PC-3 (cell line): ENCODE measurements around the gene PLOD2. TPM values are rescaled to one million over a fixed set of nuclear protein-coding genes. Genes with fewer than 3 reads are reported as not detected.

Experiments
- ATAC-seq: fragments of 200-7000 bp; cut with Tn5 transposase; 2 replicates; pipeline ENCODE4 v1.9.1; 2020; ENCODE audit warnings: mild to moderate bottlenecking, moderate library complexity
- BruUV-seq: library from RNA; stranded (reverse); fragments of 400-500 nt; replicated peaks from 2 replicates; lab custom pipeline; 2021; lab: Mats Ljungman, UMichigan
- CTCF ChIA-PET: fragments of 300-600 bp; sonication (Branson Sonifier 250); formaldehyde crosslinking; loops from one replicate; lab custom pipeline; 2022; ENCODE audit warnings: antibody characterized with exemption; lab: Charles Lee
- POLR2A ChIA-PET: fragments of 300-600 bp; sonication (Branson Sonifier 250); formaldehyde crosslinking; loops from one replicate; lab custom pipeline; 2022; ENCODE audit warnings: antibody characterized with exemption; ENCODE audit not compliant: unreplicated experiment; lab: Charles Lee
- DNase-seq: peaks from one replicate; pipeline ENCODE4 v3.0.0-alpha.2; 2015
- H2AFZ ChIP-seq: fragments of 300-600 bp; sonication (generic); 2 replicates; pipeline ENCODE4 v1.6.0; 2016; ENCODE audit warnings: antibody characterized with exemption, low read length
- H3F3A ChIP-seq: fragments of 300-600 bp; sonication (generic); one replicate; pipeline ENCODE4 v1.6.0; 2017; ENCODE audit warnings: antibody characterized with exemption, low read length, control low read depth, mild to moderate bottlenecking; ENCODE audit not compliant: unreplicated experiment
- H3K27ac ChIP-seq: fragments of 300-600 bp; sonication (generic); 2 replicates; pipeline ENCODE4 v1.5.1; 2016; ENCODE audit warnings: mild to moderate bottlenecking, low read length
- H3K27me3 ChIP-seq: fragments of 300-600 bp; sonication (generic); 2 replicates; pipeline ENCODE4 v1.6.1; 2016; ENCODE audit warnings: low read length, mixed read lengths
- H3K36me3 ChIP-seq: fragments of 300-600 bp; sonication (generic); 2 replicates; pipeline ENCODE4 v1.6.1; 2016; ENCODE audit warnings: low read depth, mixed run types, low read length, mixed read lengths
- H3K4me1 ChIP-seq: fragments of 300-600 bp; sonication (generic); 2 replicates; pipeline ENCODE4 v1.5.1; 2016; ENCODE audit warnings: low read length; ENCODE audit not compliant: insufficient read depth
- H3K4me2 ChIP-seq: fragments of 300-600 bp; sonication (generic); 2 replicates; pipeline ENCODE4 v1.6.0; 2016; ENCODE audit warnings: low read length
- H3K4me3 ChIP-seq: fragments of 300-600 bp; sonication (generic); 2 replicates; pipeline ENCODE4 v1.5.1; 2016; ENCODE audit warnings: mild to moderate bottlenecking, low read length, mixed read lengths
- H3K79me2 ChIP-seq: fragments of 300-600 bp; sonication (generic); 2 replicates; pipeline ENCODE4 v1.6.1; 2017; ENCODE audit warnings: low read length, mixed read lengths
- H3K9ac ChIP-seq: fragments of 300-600 bp; sonication (generic); 2 replicates; pipeline ENCODE4 v1.6.0; 2016; ENCODE audit warnings: mild to moderate bottlenecking, low read length
- H3K9me2 ChIP-seq: fragments of 300-600 bp; sonication (generic); replicated peaks from 2 replicates; pipeline ENCODE4 v1.6.1; 2016; ENCODE audit warnings: mixed run types, low read length, mixed read lengths
- H3K9me3 ChIP-seq: fragments of 300-600 bp; sonication (generic); 2 replicates; pipeline ENCODE4 v1.6.1; 2016; ENCODE audit warnings: low read length, mixed read lengths
- H4K20me1 ChIP-seq: fragments of 300-600 bp; sonication (generic); 2 replicates; pipeline ENCODE4 v1.6.1; 2016; ENCODE audit warnings: low read length, mixed read lengths
- CTCF ChIP-seq: fragments of 300-600 bp; sonication (generic); conservative IDR thresholded peaks from 2 replicates; pipeline ENCODE4 v1.5.1; 2017; ENCODE audit warnings: antibody characterized with exemption, low read depth, mild to moderate bottlenecking, low read length
- EZH2 ChIP-seq: fragments of 300-600 bp; sonication (generic); IDR thresholded peaks from one replicate; pipeline ENCODE4 v1.6.1; 2017; ENCODE audit warnings: antibody characterized with exemption, mild to moderate bottlenecking, low read length; ENCODE audit not compliant: unreplicated experiment
- EZH2phosphoT487 ChIP-seq: fragments of 300-600 bp; sonication (generic); IDR thresholded peaks from 2 replicates; pipeline ENCODE4 v1.6.1; 2018; ENCODE audit warnings: mild to moderate bottlenecking, antibody characterized with exemption, low read length, borderline replicate concordance
- intact Hi-C: fragments of 100-400 bp; cut with micrococcal nuclease; formaldehyde crosslinking; loops from 2 replicates; pipeline ENCODE4 v1.9.0; 2023
- total RNA-seq: library from RNA; depleted of rRNA; stranded (reverse); fragments of >200 nt; gene quantifications from 2 replicates; pipeline ENCODE4 v1.2.3, GENCODE V29; 2014

PLOD2 gene
- total RNA-seq, 1 experiment from 2014 or later: 76.1 TPM

- H3K9me3 ChIP-seq: no peaks in the 10 kb centered on the region
- no peak for ATAC-seq
Measured at GRCh38 chr3:146085678-146086077, 75.3 kb downstream of the PLOD2 start.

DNA sequence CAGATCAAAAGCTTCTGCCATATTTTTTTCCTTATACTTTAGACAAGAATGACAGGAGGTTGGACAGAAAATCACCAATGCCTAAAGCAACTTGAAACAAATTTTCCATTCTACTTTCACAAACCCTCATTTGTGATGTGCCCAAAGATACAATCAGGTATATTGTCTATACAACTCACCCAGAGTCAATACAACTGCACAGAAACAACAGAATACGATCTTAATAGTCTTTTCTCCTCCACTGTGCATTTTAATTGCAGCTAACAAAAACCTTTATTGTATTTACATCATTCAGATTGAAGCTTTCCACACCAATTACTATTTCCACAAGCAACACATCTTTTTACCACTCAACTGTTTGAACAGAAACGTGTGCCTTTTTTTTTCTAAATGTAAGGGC is 80.4 kb downstream of the PLOD2 start:
- Histone ChIP-seq H4K20me1 (no peaks in the 10 kb centered on the region; the same call in 1 of the 2 replicates), H3F3A (no peaks in the 10 kb centered on the region), H3K27ac (no peak overlapping the region), H3K9me2 (no peaks in the 10 kb centered on the region), H3K36me3 (peaks cover 22% of the 10 kb centered on the region), H3K4me2 (no peak overlapping the region), H3K9ac (no peak overlapping the region), H3K79me2 (no peaks in the 10 kb centered on the region), H3K9me3 (no peaks in the 10 kb centered on the region), H3K27me3 (no peaks in the 10 kb centered on the region), H3K4me3 (no peak overlapping the region), H3K4me1 (peaks cover 30% of the 10 kb centered on the region), H2AFZ (no peak overlapping the region)
- no peak for TF ChIP-seq CTCF
- TF ChIP-seq EZH2phosphoT487: no peak
- no peak for TF ChIP-seq EZH2
- intact Hi-C loops: no loop called here
- ATAC-seq: no peak
- POLR2A ChIA-PET: interaction anchor here (0.7 kb wide), 1 partner anchor 289 kb away, joined by 5 read pairs; no protein-coding TSS in a partner anchor
- no peak for DNase-seq
- no TSS peak for BruUV-seq
- CTCF ChIA-PET: no interaction called here

More at GRCh38 chr3:146085678-146086077, 75.3 kb downstream of the PLOD2 start:
- no peak for TF ChIP-seq CTCF
- TF ChIP-seq EZH2: no peak
- no peak for TF ChIP-seq EZH2phosphoT487
- Histone ChIP-seq H4K20me1 (no peaks in the 10 kb centered on the region), H3K4me1 (no peaks in the 10 kb centered on the region), H3K36me3 (peaks cover 16% of the 10 kb centered on the region), H3K9me2 (no peaks in the 10 kb centered on the region), H3K79me2 (no peaks in the 10 kb centered on the region), H3K4me3 (no peak overlapping the region), H3K4me2 (no peak overlapping the region), H2AFZ (no peak overlapping the region), H3K27me3 (no peaks in the 10 kb centered on the region), H3F3A (no peaks in the 10 kb centered on the region), H3K27ac (no peak overlapping the region), H3K9ac (no peak overlapping the region)
- no TSS peak for BruUV-seq
- intact Hi-C loops: loop anchor here (5.0 kb wide), 1 partner anchor 42 kb away; no protein-coding TSS in a partner anchor
- no peak for DNase-seq
- ChIA-PET CTCF (no interaction called here), POLR2A (no interaction called here)

- CTCF ChIA-PET: no interaction called here
- no peak overlapping the region for H3K4me3 ChIP-seq
- H3K79me2 ChIP-seq: no peaks in the 10 kb centered on the region
- ATAC-seq (peak; percentile 71), DNase-seq (peak; percentile 66)
- H3K9me2 ChIP-seq: no peaks in the 10 kb centered on the region
- POLR2A ChIA-PET: no interaction called here
- no peaks in the 10 kb centered on the region for H3K9me3 ChIP-seq
- H3K27me3 ChIP-seq: no peaks in the 10 kb centered on the region
- H3K9ac ChIP-seq: 0 out of 2 replicates have a peak overlapping the region, but pooled peaks have one; percentile 16
- H4K20me1 ChIP-seq: no peaks in the 10 kb centered on the region; the same call in 1 of the 2 replicates
- no peak for TF ChIP-seq CTCF
- no peak for TF ChIP-seq EZH2
- no peak for TF ChIP-seq EZH2phosphoT487
- H3K4me2 ChIP-seq: peak overlapping the region; percentile 64
- peaks cover 27% of the 10 kb centered on the region for H3K36me3 ChIP-seq
- H3K4me1 ChIP-seq: peaks cover 30% of the 10 kb centered on the region
- H2AFZ ChIP-seq: no peak overlapping the region
- H3K27ac ChIP-seq: peak overlapping the region; percentile 71
- no peaks in the 10 kb centered on the region for H3F3A ChIP-seq
- no TSS peak for BruUV-seq
- intact Hi-C loops: loop anchor here (2.0 kb wide), 1 partner anchor 15 kb away; no protein-coding TSS in a partner anchor
Measured at GRCh38 chr3:146078031-146078430, 83.0 kb downstream of the PLOD2 start.
